GM21381 (cell line): ENCODE data around the gene LRRC58.
"Not testable (repeated sequence)": the region's sequence is repeated elsewhere in the genome, so short reads cannot be mapped to it uniquely, and the experiment has no call there.

Experiments
- ATAC-seq: cut with Tn5 transposase; IDR thresholded peaks from one replicate; pipeline ENCODE4 v1.9.1; 2021; ENCODE audit warnings: mild to moderate bottlenecking, moderate library complexity; ENCODE audit not compliant: unreplicated experiment

Gene LRRC58

DNA sequence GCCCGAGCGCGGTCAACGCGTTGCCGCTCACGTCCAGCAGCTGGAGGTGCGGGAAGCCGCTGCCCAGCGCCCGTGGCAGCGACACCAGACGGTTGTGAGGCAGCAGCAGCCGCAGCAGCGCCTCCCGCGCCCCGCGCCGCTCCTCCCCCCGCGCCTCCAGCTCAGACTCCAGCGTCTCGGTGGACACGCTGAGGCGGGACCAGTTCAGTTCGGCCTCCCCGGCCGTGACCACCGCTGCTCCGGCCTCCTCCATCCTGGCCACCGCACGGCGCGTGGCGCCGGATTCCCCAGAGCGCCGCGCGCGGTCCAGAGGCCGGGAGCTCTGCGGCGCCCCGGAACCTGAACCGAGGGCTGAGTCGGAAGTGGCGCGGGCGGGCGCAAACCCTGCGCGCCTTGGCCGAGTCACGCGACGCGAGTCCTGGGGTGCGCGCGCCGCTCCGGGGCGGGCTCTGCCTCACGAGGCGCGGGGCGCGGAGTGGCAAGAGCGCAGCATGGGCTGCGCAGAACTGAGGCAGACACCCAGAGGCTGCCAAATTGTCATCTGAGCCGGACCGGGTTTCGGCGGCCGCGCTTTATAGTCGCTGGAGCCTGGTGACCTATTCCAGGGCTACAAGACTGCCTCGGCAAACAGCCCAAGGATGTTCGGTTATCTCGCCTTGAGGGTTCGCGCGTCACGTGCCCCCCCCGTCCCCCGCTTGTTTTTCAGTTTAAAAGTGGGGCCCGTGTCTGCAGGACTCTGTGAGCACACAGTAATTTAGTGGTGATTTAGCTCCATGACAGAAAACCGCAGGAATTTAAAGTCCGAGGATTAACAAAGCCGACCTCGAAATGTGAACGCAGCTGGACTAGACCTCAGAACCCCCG is at the start of gene LRRC58:
Gene LRRC58, minus strand, starts transcription at position 364 of the 864 bp plus-strand sequence. Its CDS starts 111 bp downstream, at position 253.
- ATAC-seq, result peak; percentile 92

DNA sequence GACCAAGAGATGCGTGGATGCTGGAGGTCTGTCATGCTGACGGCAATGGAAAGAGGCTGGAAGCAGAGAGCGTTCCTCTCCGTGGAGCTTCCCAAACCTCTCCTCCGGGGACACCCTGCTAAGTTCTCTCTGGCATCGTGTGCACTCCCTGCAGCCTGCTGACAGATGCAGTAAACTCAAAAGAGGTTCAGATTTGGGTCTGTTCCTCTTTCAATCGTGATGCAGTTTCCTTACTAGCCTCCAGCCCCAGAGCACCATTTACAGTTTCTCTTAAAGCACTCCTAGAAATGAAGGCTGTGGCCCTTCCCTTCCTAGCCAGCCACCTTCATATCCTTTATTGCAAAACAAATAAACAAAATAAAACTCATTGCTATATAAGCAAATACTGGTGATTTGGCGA is 47.3 kb upstream of the LRRC58 start:
- no peak for ATAC-seq

DNA sequence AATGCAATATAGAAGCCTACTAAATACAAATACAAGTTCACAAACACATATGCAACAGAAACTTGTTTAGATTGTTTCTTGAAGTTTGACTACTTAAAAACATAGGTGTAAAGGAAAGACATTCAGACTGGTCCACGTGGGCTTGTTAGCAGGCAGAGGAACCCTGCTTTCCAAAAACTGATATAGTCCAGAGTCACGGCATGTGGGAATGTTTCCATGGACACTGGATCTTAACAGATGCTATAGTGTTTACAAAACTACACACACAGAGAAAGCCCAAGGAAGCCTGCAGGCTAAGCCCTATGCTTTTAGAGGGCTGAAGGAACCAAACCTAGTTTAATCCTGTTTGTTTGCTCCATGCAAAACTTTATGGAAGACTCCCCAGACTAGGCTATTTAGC is 45.2 kb upstream of the LRRC58 start:
- no peak for ATAC-seq

DNA sequence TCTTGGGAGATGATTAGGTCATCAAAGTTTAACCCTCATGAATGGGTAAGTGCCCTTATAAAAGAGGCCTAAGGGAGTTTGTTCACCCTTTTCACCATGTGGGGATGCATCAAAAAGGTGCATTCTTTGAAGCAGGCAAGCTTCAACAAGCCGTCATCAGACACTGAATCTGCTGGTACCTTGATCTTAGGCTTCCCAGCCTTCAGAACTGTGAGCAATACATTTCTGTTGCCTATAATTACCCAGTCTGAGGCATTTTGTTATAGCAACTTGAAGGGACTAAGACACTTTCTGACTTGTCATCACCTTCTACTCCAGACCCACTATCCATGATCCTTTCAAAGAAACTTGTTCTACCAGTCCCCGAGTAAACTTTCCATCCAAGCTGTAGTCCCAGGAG is 44.6 kb upstream of the LRRC58 start:
- ATAC-seq, result no peak

DNA sequence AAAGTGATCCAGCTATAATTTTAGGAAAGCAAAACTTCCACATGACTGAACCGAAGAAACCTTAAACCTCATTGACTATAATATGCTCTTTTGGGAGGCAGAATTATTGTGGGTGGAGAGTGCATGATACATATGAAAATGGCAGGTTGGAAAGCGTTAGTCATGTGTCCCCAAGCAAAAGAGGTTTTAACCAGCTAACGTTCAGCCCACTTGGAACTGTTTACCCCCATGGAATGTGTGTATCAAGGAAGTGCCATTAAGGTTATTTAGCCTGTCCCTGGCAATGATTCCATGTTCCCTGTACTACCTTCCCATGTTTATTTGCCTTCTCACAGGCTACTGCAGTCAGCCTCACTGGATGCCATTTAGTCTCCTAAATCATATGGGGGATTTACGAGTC is 44.1 kb upstream of the LRRC58 start:
- ATAC-seq, result no peak

DNA sequence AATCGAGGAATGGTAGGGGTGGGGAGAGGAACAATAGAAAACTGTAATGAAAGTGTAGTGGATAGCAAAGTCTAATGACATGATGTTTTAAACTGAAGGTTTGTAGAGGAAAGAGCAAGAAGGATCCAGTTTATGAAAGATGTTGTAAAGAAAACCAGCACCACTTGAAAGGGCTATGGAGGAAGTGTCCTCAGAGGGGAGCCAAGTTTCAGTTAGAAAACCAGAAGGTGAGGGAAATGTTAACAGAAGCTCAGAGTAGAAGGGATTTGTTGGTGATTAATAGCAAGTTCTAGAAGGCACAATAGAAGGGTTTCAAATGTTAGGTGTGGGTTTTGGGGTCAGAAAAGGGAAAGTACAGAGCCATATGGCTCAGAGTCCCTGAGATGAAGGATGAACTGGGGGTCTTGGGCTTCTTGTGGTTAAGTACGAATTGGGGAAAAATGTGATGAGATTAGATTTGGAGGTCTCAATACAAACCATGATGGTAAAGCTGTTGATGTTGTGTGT is 33.8 kb upstream of the LRRC58 start:
- no peak for ATAC-seq

DNA sequence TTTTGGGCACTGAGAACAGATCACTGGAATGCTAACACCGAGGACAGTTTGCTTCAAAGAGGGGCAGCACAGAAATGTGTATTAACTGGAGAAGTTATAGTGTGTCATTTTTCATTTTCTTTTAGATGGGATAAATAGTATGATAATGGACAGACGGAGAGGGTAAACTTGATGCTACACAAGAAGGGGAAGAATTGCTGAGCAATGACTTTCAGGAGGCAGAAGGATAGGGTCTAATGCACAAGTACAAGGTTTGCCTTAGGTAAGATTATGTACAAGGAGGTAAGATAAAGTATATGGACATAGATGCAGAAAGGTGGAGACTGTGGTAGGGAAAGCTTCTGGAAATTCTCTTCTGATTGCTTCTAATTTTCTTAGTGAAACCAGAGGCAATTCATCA is 32.3 kb upstream of the LRRC58 start:
- ATAC-seq, result no peak

DNA sequence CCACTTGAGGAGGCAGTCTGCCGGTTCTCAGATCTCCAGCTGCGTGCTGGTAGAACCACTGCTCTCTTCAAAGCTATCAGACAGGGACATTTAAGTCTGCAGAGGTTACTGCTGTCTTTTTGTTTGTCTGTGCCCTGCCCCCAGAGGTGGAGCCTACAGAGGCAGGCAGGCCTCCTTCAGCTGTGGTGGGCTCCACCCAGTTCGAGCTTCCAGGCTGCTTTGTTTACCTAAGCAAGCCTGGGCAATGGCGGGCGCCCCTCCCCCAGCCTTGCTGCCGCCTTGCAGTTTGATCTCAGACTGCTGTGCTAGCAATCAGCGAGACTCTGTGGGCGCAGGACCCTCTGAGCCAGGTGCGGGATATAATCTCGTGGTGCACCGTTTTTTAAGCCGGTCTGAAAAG is 28.8 kb upstream of the LRRC58 start:
- ATAC-seq, result not testable (repeated sequence)

DNA sequence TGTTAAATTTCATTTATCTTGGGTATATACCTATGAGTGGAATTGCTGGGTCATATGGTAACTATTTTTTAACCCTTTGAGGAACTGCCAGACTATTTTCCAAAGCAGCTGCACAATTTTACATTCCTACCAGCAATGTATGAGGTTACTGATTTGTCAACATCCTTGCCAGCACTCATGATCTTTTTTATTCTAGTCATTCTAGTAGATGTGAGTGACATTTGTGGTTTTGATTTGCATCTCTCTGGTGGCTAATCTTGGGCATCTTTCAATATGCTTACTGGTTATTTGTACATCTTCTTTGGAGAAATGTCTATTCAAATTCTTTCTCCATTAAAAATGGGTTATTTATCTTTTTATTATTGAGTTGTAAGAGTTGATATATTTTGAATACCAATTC is 21.3 kb upstream of the LRRC58 start:
- ATAC-seq, result no peak

DNA sequence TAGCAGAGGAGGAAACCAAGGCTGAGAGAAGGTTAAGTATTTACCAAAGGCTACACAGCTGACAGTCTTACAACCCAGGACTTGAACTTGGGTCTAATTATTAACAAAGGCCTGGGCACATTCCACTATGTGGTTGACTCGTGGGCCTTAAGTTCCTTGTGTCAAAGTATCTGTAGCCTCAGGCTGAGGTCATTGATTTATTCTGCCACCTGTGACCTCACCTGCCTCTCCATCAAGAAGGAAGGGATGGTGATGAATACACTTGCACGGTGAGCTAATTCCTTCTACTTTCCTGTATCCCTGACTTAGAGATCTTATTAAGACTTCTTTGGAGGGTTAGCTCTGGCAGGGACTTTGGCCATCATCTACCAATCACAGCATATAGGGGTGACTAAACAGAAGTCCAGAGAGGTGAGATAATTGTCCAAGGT is 19.9 kb upstream of the LRRC58 start:
- ATAC-seq, result peak; percentile 94

DNA sequence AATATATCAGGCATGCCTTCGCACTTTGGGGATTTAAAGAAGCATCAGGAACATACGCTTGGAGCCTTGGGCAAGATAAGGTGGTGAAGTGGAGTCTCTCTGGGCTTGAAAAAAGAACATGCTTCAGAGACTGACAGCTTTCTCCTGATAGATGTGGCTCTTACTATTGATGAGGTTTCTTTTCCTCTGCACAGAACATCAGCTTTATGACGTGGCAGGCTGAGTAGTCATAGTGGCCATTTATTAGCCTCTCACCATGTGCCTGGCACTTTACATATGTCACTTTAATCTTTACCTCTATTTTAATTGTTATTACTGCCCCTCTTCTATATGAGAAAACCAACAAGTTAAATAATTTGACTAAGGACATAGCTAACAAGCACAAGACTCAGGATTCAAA is 19.0 kb upstream of the LRRC58 start:
- no peak for ATAC-seq

DNA sequence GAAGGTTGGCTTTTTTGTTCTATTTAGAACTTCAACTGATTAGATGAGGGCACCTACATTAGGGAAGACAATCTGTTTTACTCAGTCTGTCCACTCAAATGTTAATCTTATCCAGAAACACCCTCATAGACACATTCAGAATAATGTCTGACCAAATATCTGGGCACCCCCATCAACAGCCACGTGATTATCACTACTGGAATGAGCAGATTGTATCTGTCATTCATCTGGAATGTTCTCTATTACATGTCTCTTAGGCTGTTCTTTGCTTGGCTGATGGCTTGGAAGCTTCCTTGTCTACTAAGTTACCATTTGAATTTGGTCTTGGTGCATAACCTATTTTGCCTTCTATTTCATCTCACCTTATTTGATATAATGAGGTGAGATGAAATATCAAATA is 15.7 kb upstream of the LRRC58 start:
- ATAC-seq, result no peak

DNA sequence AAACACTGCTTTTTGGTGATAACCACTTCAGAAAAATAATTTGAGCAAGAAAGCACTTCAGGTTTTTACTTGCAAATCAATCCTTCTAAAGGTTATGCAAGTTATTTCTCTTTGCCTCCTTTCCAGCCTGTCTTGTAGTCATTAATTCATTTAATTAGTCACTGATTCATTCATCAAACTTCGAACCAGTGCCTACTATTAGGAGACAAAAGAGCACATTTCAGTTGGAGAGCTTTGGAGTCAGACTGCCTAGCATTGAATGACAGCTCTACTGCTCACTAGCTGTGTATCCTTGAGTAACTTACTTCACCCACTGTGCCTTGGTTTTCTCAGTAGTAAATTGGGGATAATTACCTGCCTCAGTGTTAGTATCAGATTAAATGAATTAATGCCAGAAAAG is 14.9 kb upstream of the LRRC58 start:
- ATAC-seq, result no peak

DNA sequence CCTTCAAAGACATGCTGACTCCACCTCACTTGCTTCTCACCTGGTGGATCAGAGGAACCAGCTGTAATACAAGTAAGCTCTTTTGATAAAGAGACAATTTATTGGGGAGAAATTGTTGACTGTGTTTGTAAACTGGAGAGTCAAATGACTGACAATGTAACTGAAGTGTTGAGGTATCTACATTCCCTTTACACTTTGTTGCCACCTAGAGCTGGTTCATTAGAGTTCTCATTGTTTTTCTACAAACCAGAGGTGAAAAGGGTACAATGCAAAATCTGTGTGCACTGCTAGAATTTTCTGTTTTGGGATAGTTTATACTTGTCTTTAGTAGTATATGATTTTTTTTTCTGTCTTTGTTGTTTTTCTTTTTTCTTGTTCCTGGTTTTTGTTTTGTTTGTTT is 8.7 kb upstream of the LRRC58 start:
- ATAC-seq, result no peak

DNA sequence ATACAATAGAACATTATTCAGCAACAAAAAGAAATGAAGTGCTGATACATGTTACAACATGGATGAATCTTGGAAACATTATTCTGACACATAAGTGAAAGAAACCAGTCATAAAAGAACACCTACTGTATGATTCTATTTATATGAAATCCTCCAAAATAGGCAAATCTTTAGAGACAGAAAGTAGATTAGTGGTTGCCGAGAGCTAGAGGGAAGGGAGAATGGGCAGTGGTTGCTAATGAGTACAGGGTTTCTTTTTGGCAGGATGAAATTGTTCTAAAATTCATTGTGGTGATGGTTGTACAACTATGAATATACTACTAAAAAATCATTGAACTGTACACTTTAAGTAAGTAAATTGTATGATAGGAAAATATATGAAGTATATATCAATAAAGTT is 6.3 kb upstream of the LRRC58 start:
- no peak for ATAC-seq

DNA sequence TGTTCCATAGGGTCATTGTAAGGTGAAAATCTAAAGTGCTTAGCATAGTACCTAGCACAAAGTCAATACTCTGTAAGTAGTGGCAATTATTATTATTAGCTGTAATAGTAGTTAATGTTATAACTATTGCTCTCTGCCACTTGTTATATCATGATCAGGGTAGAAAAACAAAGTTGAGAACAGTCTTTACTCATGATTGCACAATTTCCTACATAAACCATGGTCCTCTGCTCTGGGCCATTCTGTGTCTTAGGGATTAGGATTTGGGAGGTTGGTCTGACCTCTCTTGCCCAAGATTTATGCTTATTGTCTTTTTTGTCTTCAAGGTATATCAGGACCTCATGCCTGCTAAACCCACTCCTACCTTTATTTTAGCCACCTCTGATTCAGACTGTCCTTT is 4.3 kb upstream of the LRRC58 start:
- no peak for ATAC-seq

DNA sequence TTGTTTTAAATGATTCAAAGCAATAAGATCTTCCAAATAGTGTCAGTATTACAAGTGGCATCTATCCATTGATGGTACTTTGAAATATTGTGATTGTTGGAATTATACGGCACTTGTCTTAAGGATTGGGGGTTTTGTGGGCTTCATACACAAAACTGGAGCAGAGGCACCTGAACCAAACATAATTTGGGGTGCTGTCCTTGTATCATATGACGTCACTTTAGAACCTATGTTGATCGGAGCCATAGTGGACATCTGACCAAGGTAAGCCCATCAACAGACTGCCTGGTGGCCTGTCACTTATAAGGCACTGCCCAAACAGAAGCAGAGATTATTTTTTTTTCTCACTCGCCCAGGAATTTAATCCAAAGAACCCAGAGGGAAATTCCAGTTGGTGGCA is 2.9 kb upstream of the LRRC58 start:
- no peak for ATAC-seq

DNA sequence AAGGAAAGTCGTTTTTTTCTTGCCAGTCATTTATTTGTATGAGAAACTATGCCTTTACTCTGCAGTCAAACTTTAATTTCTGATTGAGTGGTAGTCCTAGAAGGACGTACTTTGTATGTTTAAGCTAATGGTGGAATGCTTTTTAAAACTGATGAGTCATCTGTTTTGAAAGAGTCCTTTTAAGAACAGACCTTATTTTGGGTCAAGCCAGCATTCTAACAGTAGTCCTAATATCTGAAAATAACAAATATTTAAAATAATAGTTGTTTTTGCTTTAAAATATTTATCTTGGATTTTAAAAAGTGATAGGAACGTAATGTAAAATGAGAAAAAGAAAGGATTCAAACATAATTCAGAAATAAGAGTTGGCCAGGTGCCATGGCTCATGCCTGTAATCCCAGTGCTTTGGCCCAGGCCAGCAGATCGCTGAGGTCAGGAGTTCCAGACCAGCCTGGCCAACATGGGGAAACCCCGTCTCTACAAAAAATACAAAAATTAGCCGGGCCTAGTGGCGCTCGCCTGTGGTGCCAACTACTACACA is 1.3 kb upstream of the LRRC58 start:
- ATAC-seq, result no peak

DNA sequence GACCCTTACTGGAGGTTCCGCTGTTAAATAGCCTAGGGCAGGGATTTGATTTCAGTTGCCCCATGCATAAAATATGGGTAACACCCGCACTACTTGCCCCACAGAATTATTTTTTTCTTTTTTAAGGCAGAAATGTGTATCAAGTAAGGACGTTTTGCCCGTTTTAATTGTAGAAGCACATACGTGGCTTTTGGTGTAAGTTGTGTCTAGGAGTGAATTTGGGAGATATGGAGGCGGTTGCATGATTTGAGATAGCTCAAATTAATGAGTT is 636 bp upstream of the LRRC58 start:
- no peak for ATAC-seq

DNA sequence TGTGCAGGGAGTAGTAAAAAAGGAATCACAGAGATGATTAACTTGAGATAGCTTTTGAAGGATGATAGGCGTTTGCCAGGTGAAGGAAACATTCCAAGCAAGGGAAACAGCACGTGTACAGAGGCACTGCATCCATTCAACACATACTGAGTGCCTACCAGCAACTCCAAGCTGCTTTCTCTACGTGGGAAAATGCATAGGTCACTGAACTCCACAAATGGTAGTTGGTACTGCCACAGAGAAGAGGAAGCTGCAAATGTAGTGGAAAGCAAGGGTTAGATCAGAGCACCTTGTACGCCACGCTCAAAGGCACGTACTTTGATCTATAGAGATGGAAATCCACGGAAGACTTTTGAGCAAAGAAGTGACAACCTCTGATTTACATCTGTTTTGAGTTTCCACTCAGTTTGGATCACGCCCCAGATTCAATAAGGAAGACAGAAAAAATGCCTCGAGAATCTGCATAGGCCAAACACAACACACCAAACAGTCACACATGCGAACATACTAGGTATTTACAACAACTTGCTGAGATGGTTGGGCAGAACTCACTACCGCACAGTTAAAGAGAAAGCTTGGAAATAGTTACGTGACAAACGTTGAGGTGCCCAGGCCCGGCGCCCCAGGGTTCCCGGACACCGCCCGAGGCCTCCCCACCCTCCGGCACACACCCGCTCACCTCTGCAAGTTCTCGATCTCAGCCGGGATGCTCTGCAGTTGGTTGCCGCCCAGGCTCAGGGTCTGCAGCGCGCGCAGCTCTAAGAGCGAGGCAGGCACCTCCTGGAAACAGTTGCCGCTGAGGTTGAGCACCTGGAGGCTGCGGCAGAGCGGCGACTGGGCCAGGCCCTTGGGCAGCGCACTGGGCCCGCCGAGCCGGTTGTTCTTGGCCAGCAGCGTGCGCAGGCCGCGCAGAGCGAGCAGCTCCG is 826 bp downstream of the LRRC58 start:
- peak; percentile 46 for ATAC-seq

DNA sequence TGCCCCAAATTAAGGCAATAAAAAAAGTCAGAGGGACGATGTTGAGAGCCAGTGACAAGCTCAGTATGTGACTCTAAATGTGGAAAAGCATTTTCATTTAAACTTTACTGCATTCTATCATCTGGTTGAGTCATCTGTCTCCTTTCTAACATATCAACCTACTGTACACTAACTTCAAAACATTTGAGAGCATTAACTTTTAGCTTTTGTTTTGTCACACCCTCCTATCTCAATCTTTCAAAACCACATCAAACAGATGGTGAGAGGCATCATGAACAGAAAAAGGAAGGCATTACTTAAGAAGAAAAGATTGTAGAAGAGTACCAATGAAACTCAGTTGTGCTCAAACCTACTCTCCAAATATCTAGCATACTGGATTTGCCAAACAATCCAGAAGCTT is 4.8 kb downstream of the LRRC58 start:
- ATAC-seq, result no peak
